Measurements from ENCODE around the gene C19orf38.

DNA sequence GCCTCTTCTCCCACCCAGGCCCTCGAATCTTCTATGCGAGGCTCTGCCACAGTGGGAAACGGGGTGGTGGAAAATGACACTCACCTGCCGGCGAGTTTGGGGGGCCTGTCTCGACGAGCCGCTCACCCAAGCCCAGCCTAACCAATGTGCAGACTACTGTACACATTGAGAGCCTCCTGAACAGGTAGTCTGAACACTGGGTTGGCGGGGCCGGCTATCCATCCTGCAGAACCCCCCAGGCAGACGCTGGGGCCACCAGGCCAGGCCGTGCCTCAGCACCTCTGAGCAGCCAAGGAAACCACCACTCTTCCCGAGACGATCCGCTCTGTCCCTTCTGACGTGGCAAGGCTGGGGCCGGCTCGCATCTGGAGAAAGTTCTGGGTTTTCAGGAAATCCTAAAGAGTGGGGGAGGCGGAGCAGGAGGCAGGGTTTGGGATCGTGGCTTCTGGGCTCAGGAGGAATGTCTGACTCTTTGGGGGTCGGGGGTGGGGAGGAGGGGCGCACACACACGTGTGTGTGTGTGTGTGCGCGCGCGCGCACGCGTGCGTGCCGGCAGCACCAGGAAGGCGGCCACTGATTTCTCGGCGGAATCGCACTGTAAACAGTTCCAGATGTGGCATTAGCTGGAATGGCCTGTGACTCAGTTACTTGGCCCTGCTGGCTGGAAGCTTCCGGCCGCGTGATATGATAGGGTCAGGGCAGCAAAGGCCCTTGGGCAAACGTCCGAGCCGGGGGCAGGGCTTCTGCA, 30.8 kb upstream of the C19orf38 start:
- TF ChIP-seq POLR2AphosphoS5 (IDR thresholded peaks at IDR 0.05; ENCODE audit: low read depth, low read length): no peak
- no peak for TF ChIP-seq POLR2A (IDR thresholded peaks at IDR 0.05; ENCODE audit: low read depth, low read length)
- TF ChIP-seq TAF1 (IDR thresholded peaks at IDR 0.05; ENCODE audit: borderline replicate concordance, low read depth, low read length): no peak
